ENCODE measurements around the gene MGST2. TPM values are rescaled to one million over a fixed set of nuclear protein-coding genes. Genes with fewer than 3 reads are reported as not detected.

The MGST2 gene
- total RNA-seq, 1 donor from 2014 or later, result 0.71 TPM

Other genes starting within 250 kb of the MGST2 start
- gene RAB33B, start 211.7 kb upstream of the MGST2 start, total RNA-seq, result 6.8 and 7.2 TPM in 2 replicates
- 10.3 and 11.1 TPM in 2 replicates for gene SETD7, start 109.6 kb upstream of the MGST2 start, total RNA-seq